Ovary (tissue), 3 donors: ENCODE results near the gene UNC5B.

ENCODE experiments used
- CTCF ChIP-seq, 3 donors: fragments of 450-650 bp in 2 of 3; fragments of 200-600 bp in 1 of 3; IDR thresholded peaks; one replicate each; pipeline versions ENCODE4 v1.5.1 to v1.8.0; 2016 to 2022; ENCODE audit warnings: antibody characterized with exemption in 3 of 3, mild to moderate bottlenecking in 1 of 3
- POLR2A ChIP-seq: fragments of 450-650 bp; IDR thresholded peaks from one replicate; pipeline ENCODE4 v1.6.1; 2017; ENCODE audit warnings: antibody characterized with exemption, mild to moderate bottlenecking, moderate library complexity
- donor health status: DM: no; HTN: no; CAD: no.

DNA sequence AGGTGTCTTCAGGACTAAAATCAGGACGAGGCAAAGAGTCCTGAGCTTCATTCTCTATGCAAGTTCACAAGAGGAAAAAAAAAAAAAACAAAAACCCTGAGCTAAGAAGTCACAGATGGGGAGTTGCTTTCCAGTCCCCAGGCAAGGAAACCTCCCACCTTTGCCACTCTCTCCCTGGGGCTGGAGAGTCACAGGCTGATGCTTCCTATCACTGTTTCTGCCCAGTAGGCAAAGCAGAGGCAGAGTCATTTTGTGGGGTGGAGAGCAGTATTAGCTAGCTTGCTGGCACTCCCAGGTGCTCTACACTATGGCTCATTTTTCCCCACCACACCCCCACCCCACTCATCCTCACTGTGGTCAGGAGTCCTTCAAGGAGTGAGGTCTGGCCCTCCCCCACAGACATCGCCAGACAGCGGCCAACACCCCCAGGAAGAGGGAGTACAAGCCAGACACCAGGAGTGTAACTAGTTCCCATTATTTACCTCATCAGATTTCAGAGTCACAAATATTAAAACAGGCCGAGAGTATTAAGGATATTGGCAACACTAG lies 34.6 kb upstream of the UNC5B start:
- TF ChIP-seq CTCF (IDR thresholded peaks at IDR 0.05) (no peak), POLR2A (no peak)
